ENCODE measurements around the gene JARID2. TPM values are rescaled to one million over a fixed set of nuclear protein-coding genes. Genes with fewer than 3 reads are reported as not detected.

JARID2 gene
- total and polyA plus RNA-seq, 2 of the 13 experiments (the other 11 are each of a cell fraction or from before 2014, with no cell fraction given): 7.5 to 10.3 TPM

DNA sequence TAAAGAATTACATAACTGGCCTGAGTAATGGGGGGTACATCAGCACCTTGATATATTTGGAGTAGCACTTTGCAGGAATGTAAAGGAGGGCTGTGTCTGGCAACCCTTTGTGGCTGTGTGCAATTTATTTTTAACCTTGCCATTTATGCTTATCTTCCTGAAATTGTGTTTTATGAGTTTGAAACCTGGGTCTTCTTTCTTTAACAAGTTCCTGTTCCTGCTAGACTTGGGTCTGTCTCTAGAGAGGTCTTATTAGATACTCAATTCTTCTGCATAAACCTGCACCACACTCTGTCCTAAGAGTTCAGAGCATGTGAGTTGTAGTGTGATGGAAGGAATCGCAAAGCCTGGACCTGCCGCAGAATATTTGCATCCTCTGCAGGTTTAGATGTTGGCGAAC lies 181.0 kb downstream of the JARID2 start:
- Histone ChIP-seq H3K27ac (ENCODE audit: extremely low read length, insufficient read depth, low read length) (no peak overlapping the region), H3K4me3 (replicated peaks in 1 of 3; ENCODE audit: insufficient read depth in 1 of 3, low read depth in 2 of 3, low read length in 3 of 3) (no peak overlapping the region), H4K20me1 (ENCODE audit: insufficient read depth, low read length) (peaks cover 20% of the 10 kb centered on the region; the same call in 1 of the 2 replicates), H2AFZ (ENCODE audit: low read length) (no peak overlapping the region), H3K79me2 (ENCODE audit: insufficient read depth, low read length) (peaks cover 4% of the 10 kb centered on the region), H3K4me1 (ENCODE audit: insufficient read depth, low read length) (peaks cover 42% of the 10 kb centered on the region), H3K9ac (ENCODE audit: insufficient read depth, low read depth, low read length) (no peak overlapping the region), H3K9me3 (ENCODE audit: low read length) (no peaks in the 10 kb centered on the region), H3K4me2 (ENCODE audit: low read depth, low read length) (no peak overlapping the region), H3K27me3 (ENCODE audit: control insufficient read depth in 1 of 2, insufficient read depth in 2 of 2, low read length in 2 of 2) (no peaks in the 10 kb centered on the region), H3K36me3 (replicated peaks in 1 of 2; ENCODE audit: control insufficient read depth in 1 of 2, insufficient read depth in 2 of 2, low read length in 2 of 2) (no peaks in the 10 kb centered on the region)
- in situ Hi-C loops (cut with HindIII; ENCODE audit: extremely low pct_ligation_motif_present, low pct_unique_long_range_greater_than_20kb) (no loop called here), intact Hi-C loops (cut with micrococcal nuclease; ENCODE audit: unreplicated experiment) (no loop called here)
- BruUV-seq (replicated peaks): no TSS peak
- POLR2A ChIA-PET: no interaction called here
- TF ChIP-seq ARNT (IDR thresholded peaks at IDR 0.05) (no peak), HNRNPK (IDR thresholded peaks at IDR 0.05; ENCODE audit: low read depth, low read length, poor library complexity, severe bottlenecking) (no peak), ZNF253 (CRISPR knock-in tag; IDR thresholded peaks at IDR 0.05; ENCODE audit: borderline replicate concordance) (no peak), FOSL2 (CRISPR knock-in tag; IDR thresholded peaks at IDR 0.05) (no peak), SPEN (CRISPR knock-in tag; IDR thresholded peaks at IDR 0.05; ENCODE audit: low read depth) (no peak), ZNF598 (CRISPR knock-in tag; IDR thresholded peaks at IDR 0.05; ENCODE audit: borderline replicate concordance) (no peak), ZBTB7B (CRISPR knock-in tag; IDR thresholded peaks at IDR 0.05) (no peak), THAP11 (CRISPR knock-in tag; IDR thresholded peaks at IDR 0.05) (no peak)
- TF ChIP-seq, protein P1, sequence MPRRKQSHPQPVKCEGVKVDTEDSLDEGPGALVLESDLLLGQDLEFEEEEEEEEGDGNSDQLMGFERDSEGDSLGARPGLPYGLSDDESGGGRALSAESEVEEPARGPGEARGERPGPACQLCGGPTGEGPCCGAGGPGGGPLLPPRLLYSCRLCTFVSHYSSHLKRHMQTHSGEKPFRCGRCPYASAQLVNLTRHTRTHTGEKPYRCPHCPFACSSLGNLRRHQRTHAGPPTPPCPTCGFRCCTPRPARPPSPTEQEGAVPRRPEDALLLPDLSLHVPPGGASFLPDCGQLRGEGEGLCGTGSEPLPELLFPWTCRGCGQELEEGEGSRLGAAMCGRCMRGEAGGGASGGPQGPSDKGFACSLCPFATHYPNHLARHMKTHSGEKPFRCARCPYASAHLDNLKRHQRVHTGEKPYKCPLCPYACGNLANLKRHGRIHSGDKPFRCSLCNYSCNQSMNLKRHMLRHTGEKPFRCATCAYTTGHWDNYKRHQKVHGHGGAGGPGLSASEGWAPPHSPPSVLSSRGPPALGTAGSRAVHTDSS (CRISPR knock-in tag; conservative IDR thresholded peaks at IDR 0.05): no peak
- DNase-seq (ENCODE audit: low spot score): no peak
- ATAC-seq: no peak
- FAIRE-seq: no peak
- WGBS (ENCODE audit: low lambda C conversion rate): 97% methylated on average over 3 of the region's 3 CpGs
- CTCF ChIA-PET (ENCODE audit: low intra/inter-chr PET ratio, low total read pairs): no interaction called here

Measured in HepG2 (cell line).